ENCODE results near the gene AR. TPM values are rescaled to one million over a fixed set of nuclear protein-coding genes. Genes with fewer than 3 reads are reported as not detected.

The AR gene
- total RNA-seq, 2 donors from 2014 or later = 1.5 to 2.2 TPM

DNA sequence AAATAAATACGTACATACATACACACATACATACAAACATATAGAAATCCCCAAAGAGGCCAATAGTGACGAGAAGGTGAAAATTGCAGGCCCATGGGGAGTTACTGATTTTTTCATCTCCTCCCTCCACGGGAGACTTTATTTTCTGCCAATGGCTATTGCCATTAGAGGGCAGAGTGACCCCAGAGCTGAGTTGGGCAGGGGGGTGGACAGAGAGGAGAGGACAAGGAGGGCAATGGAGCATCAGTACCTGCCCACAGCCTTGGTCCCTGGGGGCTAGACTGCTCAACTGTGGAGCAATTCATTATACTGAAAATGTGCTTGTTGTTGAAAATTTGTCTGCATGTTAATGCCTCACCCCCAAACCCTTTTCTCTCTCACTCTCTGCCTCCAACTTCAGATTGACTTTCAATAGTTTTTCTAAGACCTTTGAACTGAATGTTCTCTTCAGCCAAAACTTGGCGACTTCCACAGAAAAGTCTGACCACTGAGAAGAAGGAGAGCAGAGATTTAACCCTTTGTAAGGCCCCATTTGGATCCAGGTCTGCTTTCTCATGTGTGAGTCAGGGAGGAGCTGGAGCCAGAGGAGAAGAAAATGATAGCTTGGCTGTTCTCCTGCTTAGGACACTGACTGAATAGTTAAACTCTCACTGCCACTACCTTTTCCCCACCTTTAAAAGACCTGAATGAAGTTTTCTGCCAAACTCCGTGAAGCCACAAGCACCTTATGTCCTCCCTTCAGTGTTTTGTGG, 180.7 kb downstream of the AR start:
- TF ChIP-seq, protein P1, sequence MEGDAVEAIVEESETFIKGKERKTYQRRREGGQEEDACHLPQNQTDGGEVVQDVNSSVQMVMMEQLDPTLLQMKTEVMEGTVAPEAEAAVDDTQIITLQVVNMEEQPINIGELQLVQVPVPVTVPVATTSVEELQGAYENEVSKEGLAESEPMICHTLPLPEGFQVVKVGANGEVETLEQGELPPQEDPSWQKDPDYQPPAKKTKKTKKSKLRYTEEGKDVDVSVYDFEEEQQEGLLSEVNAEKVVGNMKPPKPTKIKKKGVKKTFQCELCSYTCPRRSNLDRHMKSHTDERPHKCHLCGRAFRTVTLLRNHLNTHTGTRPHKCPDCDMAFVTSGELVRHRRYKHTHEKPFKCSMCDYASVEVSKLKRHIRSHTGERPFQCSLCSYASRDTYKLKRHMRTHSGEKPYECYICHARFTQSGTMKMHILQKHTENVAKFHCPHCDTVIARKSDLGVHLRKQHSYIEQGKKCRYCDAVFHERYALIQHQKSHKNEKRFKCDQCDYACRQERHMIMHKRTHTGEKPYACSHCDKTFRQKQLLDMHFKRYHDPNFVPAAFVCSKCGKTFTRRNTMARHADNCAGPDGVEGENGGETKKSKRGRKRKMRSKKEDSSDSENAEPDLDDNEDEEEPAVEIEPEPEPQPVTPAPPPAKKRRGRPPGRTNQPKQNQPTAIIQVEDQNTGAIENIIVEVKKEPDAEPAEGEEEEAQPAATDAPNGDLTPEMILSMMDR (conservative IDR thresholded peaks at IDR 0.05) = no peak
- Histone ChIP-seq H3K4me1 (ENCODE audit: control insufficient read depth, insufficient read depth, low read length) (no peaks in the 10 kb centered on the region), H3K36me3 (ENCODE audit: control insufficient read depth, insufficient read depth, low read length) (no peaks in the 10 kb centered on the region), H3K27me3 (ENCODE audit: control insufficient read depth, insufficient read depth, low read length, poor library complexity, severe bottlenecking) (no peaks in the 10 kb centered on the region), H3K27ac (ENCODE audit: low read depth, low read length) (no peak overlapping the region), H3K9ac (ENCODE audit: extremely low read depth, low read length, poor library complexity, severe bottlenecking) (no peak overlapping the region), H3K9me3 (ENCODE audit: control insufficient read depth, low read length) (no peaks in the 10 kb centered on the region), H3K4me3 (ENCODE audit: low read length) (no peak overlapping the region)
- Mint-ChIP-seq H3K4me1 (peaks cover 6% of the 10 kb centered on the region), H3K36me3 (ENCODE audit: low read depth) (no peaks in the 10 kb centered on the region), H3K9me3 (peaks cover 60% of the 10 kb centered on the region), H3K27me3 (ENCODE audit: insufficient read depth) (no peaks in the 10 kb centered on the region), H3K27ac (no peak overlapping the region), H3K4me3 (no peak overlapping the region)
- 70 to 87% methylated on average over 2 to 5 of the region's 5 CpGs for WGBS, 2 experiments (ENCODE audit: insufficient coverage in 1 of 2, insufficient read length in 1 of 2)
- no peak for DNase-seq

DNA sequence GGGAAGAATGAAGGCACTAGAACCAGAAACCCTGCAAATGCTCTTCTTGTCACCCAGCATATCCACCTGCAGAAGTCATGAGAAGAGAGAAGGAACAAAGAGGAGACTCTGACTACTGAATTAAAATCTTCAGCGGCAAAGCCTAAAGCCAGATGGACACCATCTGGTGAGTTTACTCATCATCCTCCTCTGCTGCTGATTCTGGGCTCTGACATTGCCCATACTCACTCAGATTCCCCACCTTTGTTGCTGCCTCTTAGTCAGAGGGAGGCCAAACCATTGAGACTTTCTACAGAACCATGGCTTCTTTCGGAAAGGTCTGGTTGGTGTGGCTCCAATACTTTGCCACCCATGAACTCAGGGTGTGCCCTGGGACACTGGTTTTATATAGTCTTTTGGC, 181.7 kb downstream of the AR start:
- Mint-ChIP-seq H3K27me3 (ENCODE audit: insufficient read depth) (no peaks in the 10 kb centered on the region), H3K4me1 (peaks cover 7% of the 10 kb centered on the region), H3K9me3 (peaks cover 58% of the 10 kb centered on the region), H3K36me3 (ENCODE audit: low read depth) (no peaks in the 10 kb centered on the region), H3K27ac (no peak overlapping the region), H3K4me3 (no peak overlapping the region)
- no peak for DNase-seq
- Histone ChIP-seq H3K4me3 (ENCODE audit: low read length) (no peak overlapping the region), H3K9ac (ENCODE audit: extremely low read depth, low read length, poor library complexity, severe bottlenecking) (no peak overlapping the region), H3K27ac (ENCODE audit: low read depth, low read length) (no peak overlapping the region), H3K27me3 (ENCODE audit: control insufficient read depth, insufficient read depth, low read length, poor library complexity, severe bottlenecking) (no peaks in the 10 kb centered on the region), H3K4me1 (ENCODE audit: control insufficient read depth, insufficient read depth, low read length) (no peaks in the 10 kb centered on the region), H3K36me3 (ENCODE audit: control insufficient read depth, insufficient read depth, low read length) (no peaks in the 10 kb centered on the region), H3K9me3 (ENCODE audit: control insufficient read depth, low read length) (no peaks in the 10 kb centered on the region)
- 97% methylated on average over 2 of the region's 2 CpGs; no CpG with 5 or more reads in 1 of the 2 experiments for WGBS, 2 experiments (ENCODE audit: insufficient coverage in 1 of 2, insufficient read length in 1 of 2)
- TF ChIP-seq, protein P1 (conservative IDR thresholded peaks at IDR 0.05) = no peak

DNA sequence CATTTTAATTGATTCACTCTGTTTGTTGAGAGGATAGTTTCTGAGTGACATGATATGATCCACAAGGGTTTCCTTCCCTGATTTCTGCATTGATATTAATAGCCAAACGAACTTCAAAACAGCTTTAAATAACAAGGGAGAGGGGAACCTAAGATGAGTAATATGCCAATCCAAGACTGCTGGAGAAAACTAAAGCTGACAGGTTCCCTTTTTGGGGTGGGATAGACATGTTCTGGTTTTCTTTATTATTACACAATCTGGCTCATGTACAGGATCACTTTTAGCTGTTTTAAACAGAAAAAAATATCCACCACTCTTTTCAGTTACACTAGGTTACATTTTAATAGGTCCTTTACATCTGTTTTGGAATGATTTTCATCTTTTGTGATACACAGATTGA, 182.2 kb downstream of the AR start:
- Mint-ChIP-seq H3K4me3 (no peak overlapping the region), H3K27me3 (ENCODE audit: insufficient read depth) (no peaks in the 10 kb centered on the region)
- TF ChIP-seq, protein P1 (conservative IDR thresholded peaks at IDR 0.05) = no peak

More for the DNA sequence above, 182.2 kb downstream of the AR start:
- Histone ChIP-seq H3K4me3 (ENCODE audit: low read length) (no peak overlapping the region), H3K36me3 (ENCODE audit: control insufficient read depth, insufficient read depth, low read length) (no peaks in the 10 kb centered on the region), H3K27me3 (ENCODE audit: control insufficient read depth, insufficient read depth, low read length, poor library complexity, severe bottlenecking) (no peaks in the 10 kb centered on the region), H3K9ac (ENCODE audit: extremely low read depth, low read length, poor library complexity, severe bottlenecking) (no peak overlapping the region), H3K4me1 (ENCODE audit: control insufficient read depth, insufficient read depth, low read length) (no peaks in the 10 kb centered on the region), H3K27ac (ENCODE audit: low read depth, low read length) (no peak overlapping the region), H3K9me3 (ENCODE audit: control insufficient read depth, low read length) (no peaks in the 10 kb centered on the region)
- H3K27ac Mint-ChIP-seq = no peak overlapping the region
- H3K36me3 Mint-ChIP-seq (ENCODE audit: low read depth) = no peaks in the 10 kb centered on the region
- 100% methylated on average over 1 of the region's 1 CpG for WGBS, 2 experiments (ENCODE audit: insufficient coverage in 1 of 2, insufficient read length in 1 of 2)
- no peak for DNase-seq
- H3K9me3 Mint-ChIP-seq = peaks cover 54% of the 10 kb centered on the region
- H3K4me1 Mint-ChIP-seq = peaks cover 7% of the 10 kb centered on the region
